ENCODE measurements around the gene NCAM1.

NCAM1 gene

DNA sequence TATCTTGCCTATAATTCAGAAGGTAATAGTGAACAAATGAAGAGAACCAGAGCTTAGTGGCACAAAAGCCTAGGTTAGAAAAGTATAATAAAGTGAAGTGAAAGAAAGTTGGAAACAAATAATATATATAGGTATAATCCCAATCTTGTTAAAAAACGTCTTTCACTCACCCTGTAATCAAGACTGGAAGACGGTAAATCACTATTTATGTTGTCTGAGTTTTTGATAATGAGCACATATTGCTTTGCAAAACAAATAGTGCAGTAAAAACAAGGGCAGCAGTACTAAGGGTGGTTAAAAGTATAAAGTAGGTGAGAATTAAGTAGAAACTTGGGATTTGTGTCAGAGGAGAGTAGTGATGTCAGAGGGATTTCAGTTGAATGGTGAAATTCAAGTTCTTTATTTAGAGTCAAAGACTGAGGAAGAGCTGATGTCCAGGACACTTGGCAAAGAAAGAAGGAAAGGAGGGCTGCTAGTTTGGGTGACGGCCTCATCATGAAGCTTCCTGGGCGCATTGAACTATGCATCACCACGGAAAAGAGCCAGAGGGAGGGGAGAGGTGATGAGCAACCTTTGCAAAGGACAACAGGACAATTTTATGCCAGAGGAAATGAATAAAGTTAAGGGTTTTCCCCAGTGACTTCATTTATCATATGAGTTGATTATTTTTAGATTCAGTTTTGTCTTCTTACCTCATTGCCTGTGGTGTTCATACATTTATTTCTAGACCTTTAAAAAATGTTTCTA, 11.4 kb downstream of the NCAM1 start:
- no peaks in the 10 kb centered on the region for H3K4me1 ChIP-seq (ENCODE audit: control insufficient read depth, insufficient read depth, low read length)
- H3K4me3 ChIP-seq (ENCODE audit: low read length) = no peak overlapping the region
- no peaks in the 10 kb centered on the region for H3K36me3 ChIP-seq (ENCODE audit: control insufficient read depth, insufficient read depth, low read length)
- H3K9me3 ChIP-seq (ENCODE audit: control insufficient read depth, low read length) = no peaks in the 10 kb centered on the region
- H3K27me3 ChIP-seq (ENCODE audit: control insufficient read depth, insufficient read depth, low read length) = no peaks in the 10 kb centered on the region
- no peak overlapping the region for H3K9ac ChIP-seq (ENCODE audit: low read length)

DNA sequence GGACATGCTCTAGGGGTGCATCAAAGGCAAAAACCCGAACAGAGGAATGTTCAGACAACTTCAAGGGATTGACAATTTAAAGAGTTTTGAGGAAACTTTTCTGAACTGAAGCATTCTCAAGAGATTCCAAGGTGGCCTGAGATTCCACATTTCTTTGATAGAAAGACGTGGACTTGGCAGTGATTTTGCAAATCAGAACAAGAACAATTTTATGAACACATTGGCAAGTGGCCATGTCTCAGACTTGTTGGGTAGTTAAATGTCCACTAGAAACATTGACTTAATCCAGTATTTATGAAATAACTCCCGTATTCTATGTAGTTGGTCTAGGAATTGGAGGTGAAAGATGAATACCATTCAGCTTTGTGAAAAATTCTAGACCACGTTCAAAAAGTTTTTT, 13.8 kb downstream of the NCAM1 start:
- Histone ChIP-seq H3K27me3 (ENCODE audit: control insufficient read depth, insufficient read depth, low read length) (no peaks in the 10 kb centered on the region), H3K4me3 (ENCODE audit: low read length) (no peak overlapping the region), H3K4me1 (ENCODE audit: control insufficient read depth, insufficient read depth, low read length) (no peaks in the 10 kb centered on the region), H3K36me3 (ENCODE audit: control insufficient read depth, insufficient read depth, low read length) (no peaks in the 10 kb centered on the region), H3K9ac (ENCODE audit: low read length) (no peak overlapping the region), H3K9me3 (ENCODE audit: control insufficient read depth, low read length) (no peaks in the 10 kb centered on the region)

DNA sequence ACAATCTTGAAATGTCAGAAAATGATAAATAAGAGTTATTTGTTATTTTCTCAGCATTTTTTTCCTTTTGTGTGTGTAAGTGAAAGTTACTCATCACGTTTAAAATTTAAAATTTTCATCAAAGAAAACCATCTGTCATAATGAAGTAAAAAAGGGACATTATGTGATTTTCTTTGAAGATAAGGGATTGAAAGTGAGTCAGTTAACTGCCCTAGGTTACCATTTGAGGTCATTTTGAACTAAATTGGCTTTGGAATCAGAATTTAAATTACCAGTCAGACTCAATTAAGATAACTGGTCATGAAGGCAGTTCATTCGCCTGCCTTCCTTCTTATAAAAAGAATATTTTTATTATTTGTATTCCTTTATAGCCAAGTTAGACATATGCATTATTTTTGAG, 14.3 kb downstream of the NCAM1 start:
- H3K4me3 ChIP-seq (ENCODE audit: low read length) = no peak overlapping the region
- H3K4me1 ChIP-seq (ENCODE audit: control insufficient read depth, insufficient read depth, low read length) = no peaks in the 10 kb centered on the region
- H3K9me3 ChIP-seq (ENCODE audit: control insufficient read depth, low read length) = no peaks in the 10 kb centered on the region
- no peak overlapping the region for H3K9ac ChIP-seq (ENCODE audit: low read length)
- H3K27me3 ChIP-seq (ENCODE audit: control insufficient read depth, insufficient read depth, low read length) = no peaks in the 10 kb centered on the region
- H3K36me3 ChIP-seq (ENCODE audit: control insufficient read depth, insufficient read depth, low read length) = no peaks in the 10 kb centered on the region

DNA sequence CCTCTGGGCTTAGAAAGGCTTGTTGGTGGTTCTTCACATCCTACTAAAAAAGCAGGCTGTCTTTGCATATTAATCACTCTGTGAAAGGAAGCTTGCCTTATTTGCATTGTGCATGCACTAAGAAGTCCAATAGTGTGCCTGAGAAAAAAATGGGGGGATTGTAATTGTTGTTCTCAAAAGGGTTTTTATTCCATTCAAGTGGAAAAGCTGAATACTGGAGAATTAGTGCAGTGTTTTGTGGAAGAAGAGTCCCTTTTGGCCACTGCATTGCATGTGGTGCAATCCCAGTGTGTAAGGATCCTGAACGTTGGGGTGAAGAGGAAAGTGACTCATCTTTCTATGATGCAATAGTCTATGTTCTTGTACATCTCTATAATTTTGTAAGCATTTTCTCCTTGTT, 16.5 kb downstream of the NCAM1 start:
- no peak overlapping the region for H3K9ac ChIP-seq (ENCODE audit: low read length)
- no peaks in the 10 kb centered on the region for H3K27me3 ChIP-seq (ENCODE audit: control insufficient read depth, insufficient read depth, low read length)
- H3K36me3 ChIP-seq (ENCODE audit: control insufficient read depth, insufficient read depth, low read length) = no peaks in the 10 kb centered on the region
- H3K4me3 ChIP-seq (ENCODE audit: low read length) = no peak overlapping the region
- no peaks in the 10 kb centered on the region for H3K9me3 ChIP-seq (ENCODE audit: control insufficient read depth, low read length)
- no peaks in the 10 kb centered on the region for H3K4me1 ChIP-seq (ENCODE audit: control insufficient read depth, insufficient read depth, low read length)

DNA sequence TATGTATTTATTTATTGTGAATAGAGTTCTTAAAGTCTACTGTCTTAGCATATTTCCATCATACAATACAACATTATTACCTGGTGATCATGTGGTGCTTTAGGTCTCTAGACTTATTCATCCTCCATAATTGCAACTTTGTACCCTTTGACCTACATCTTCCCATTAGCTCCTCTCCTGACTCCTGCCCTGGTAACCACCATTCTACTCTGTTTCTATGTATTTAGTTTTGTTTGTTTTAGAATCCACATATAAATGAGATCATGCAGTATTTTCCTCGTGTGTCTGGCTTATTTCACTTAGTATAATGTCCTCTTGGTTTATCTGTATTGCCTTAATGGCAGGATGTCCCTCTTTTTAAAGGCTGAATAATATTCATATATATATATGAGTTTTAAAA, 22.7 kb downstream of the NCAM1 start:
- H3K9me3 ChIP-seq (ENCODE audit: control insufficient read depth, low read length) = no peaks in the 10 kb centered on the region
- no peaks in the 10 kb centered on the region for H3K36me3 ChIP-seq (ENCODE audit: control insufficient read depth, insufficient read depth, low read length)
- H3K27me3 ChIP-seq (ENCODE audit: control insufficient read depth, insufficient read depth, low read length) = no peaks in the 10 kb centered on the region
- H3K4me3 ChIP-seq (ENCODE audit: low read length) = no peak overlapping the region
- H3K9ac ChIP-seq (ENCODE audit: low read length) = no peak overlapping the region
- no peaks in the 10 kb centered on the region for H3K4me1 ChIP-seq (ENCODE audit: control insufficient read depth, insufficient read depth, low read length)

DNA sequence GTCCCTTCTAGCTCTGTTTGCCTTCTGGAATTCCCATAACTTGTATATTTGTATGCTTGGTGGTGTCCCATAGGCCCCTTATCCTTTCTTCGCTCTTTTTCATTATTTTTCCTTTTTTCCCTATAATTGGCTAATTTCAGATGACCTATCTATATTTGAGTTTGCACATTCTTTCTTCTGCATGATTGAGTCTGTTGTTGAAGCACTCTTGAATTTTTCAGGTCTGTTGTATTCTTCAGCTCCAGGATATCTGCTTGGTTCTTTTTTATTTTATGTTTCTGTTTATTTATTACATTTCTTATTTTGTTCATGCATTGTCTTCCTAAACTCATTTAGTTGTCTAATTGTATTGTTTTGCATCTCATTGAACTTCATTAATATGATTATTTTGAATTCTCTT, 28.0 kb downstream of the NCAM1 start:
- Histone ChIP-seq H3K9me3 (ENCODE audit: control insufficient read depth, low read length) (no peaks in the 10 kb centered on the region), H3K4me3 (ENCODE audit: low read length) (no peak overlapping the region), H3K4me1 (ENCODE audit: control insufficient read depth, insufficient read depth, low read length) (no peaks in the 10 kb centered on the region), H3K36me3 (ENCODE audit: control insufficient read depth, insufficient read depth, low read length) (no peaks in the 10 kb centered on the region), H3K27me3 (ENCODE audit: control insufficient read depth, insufficient read depth, low read length) (no peaks in the 10 kb centered on the region), H3K9ac (ENCODE audit: low read length) (no peak overlapping the region)

DNA sequence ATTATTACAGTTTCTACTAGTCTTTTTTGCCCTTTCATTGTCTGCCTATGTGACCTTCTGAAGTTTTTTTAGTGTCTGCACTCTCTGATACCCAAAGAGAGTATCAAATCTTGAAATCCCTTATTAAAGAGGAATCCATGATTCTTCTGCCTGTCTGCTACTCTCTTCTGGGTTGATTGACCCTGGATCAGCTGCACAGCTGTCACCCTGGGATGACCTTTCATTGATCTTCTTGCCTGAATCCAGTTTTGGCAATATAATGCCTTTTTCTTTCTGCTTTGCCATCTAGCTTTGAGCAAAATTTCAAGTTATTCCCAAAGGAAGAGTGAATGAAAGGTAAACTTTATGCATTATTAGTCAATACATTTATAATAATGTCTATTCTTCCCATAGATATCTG, 32.6 kb downstream of the NCAM1 start:
- H3K36me3 ChIP-seq (ENCODE audit: control insufficient read depth, insufficient read depth, low read length) = no peaks in the 10 kb centered on the region
- no peak overlapping the region for H3K9ac ChIP-seq (ENCODE audit: low read length)
- H3K4me1 ChIP-seq (ENCODE audit: control insufficient read depth, insufficient read depth, low read length) = no peaks in the 10 kb centered on the region
- no peak overlapping the region for H3K4me3 ChIP-seq (ENCODE audit: low read length)
- H3K27me3 ChIP-seq (ENCODE audit: control insufficient read depth, insufficient read depth, low read length) = no peaks in the 10 kb centered on the region
- no peaks in the 10 kb centered on the region for H3K9me3 ChIP-seq (ENCODE audit: control insufficient read depth, low read length)

DNA sequence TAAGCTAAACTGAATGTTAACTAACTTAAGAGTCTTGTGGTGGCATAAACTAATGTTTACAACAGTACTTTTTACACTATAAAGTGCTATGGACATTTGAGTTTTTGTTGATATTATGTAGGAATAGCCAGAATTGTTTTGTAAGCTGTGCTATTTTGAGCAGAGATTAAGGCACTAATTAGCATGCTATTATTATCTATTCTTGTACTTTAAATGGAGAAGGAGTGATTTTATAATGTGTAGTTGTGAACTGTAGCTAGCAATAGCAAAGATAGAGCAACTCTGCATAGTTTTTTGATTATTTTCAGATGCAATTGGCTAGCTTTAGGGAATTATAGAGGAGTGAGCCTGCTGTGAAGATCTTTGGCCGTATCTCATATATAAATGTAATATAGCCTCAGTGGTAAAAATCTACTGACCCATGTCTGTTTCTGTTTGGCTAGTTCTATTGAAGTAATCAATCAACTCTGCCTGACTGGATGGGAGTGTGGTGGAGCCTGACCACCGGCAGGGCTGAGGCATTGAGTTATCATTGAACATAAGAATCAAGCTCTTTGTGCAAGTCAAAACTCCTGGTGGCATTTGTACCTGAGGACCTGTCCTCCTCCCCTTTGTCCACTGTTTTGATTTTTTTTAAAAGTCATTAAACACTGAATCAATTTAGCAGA, 34.3 kb downstream of the NCAM1 start:
- H3K9ac ChIP-seq (ENCODE audit: low read length) = no peak overlapping the region
- H3K27me3 ChIP-seq (ENCODE audit: control insufficient read depth, insufficient read depth, low read length) = no peaks in the 10 kb centered on the region
- no peak overlapping the region for H3K4me3 ChIP-seq (ENCODE audit: low read length)
- no peaks in the 10 kb centered on the region for H3K9me3 ChIP-seq (ENCODE audit: control insufficient read depth, low read length)
- H3K4me1 ChIP-seq (ENCODE audit: control insufficient read depth, insufficient read depth, low read length) = no peaks in the 10 kb centered on the region
- no peaks in the 10 kb centered on the region for H3K36me3 ChIP-seq (ENCODE audit: control insufficient read depth, insufficient read depth, low read length)

DNA sequence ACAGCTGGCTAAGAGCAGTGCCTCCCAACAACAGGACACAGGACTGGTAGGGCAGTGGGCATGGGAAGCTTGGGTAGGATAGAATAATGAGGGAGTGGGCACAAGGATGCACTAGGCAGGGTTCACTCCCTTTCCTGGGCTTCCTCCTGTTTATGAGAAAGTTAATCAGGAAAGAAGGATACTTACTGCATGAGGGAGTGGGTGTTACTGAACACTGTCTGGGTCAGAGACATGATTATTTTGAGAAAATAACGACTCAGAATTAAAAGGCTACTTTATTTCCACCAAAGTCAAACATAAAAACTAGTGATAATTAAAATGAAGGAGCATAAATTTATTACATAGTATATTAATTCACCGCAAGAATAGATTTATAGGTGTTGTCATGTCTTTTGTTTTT, 35.8 kb downstream of the NCAM1 start:
- Histone ChIP-seq H3K9ac (ENCODE audit: low read length) (no peak overlapping the region), H3K27me3 (ENCODE audit: control insufficient read depth, insufficient read depth, low read length) (no peaks in the 10 kb centered on the region), H3K4me3 (ENCODE audit: low read length) (no peak overlapping the region), H3K4me1 (ENCODE audit: control insufficient read depth, insufficient read depth, low read length) (no peaks in the 10 kb centered on the region), H3K36me3 (ENCODE audit: control insufficient read depth, insufficient read depth, low read length) (no peaks in the 10 kb centered on the region), H3K9me3 (ENCODE audit: control insufficient read depth, low read length) (no peaks in the 10 kb centered on the region)

DNA sequence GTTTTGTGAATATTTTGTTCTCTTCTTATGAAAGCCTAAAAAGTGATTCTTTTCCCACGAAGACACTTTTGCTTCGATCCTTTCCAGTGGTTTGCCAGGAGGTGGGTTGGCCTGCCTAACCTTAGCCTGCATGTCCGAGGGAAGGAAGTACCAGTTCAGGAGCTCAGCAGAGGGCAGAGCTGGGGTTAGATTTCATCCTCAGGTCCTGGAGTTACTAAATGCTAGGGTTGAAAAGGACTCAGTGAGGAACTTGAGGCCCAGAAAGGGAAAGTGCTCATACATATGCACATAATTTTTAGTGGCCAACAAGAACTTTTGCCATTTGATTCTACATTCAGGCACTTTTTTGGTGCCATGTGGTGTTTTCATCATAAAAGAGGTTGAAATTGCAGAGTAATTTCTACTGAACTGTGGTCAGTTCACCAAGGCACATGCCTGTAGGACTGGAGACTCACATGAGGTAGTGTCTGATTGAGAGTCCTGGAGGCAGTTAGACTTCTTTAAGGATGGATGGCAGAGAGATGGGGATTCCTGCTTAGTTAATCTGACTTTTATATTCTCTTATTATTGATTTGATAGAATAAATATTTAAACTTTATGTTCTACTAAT, 36.7 kb downstream of the NCAM1 start:
- Histone ChIP-seq H3K36me3 (ENCODE audit: control insufficient read depth, insufficient read depth, low read length) (no peaks in the 10 kb centered on the region), H3K9me3 (ENCODE audit: control insufficient read depth, low read length) (no peaks in the 10 kb centered on the region), H3K9ac (ENCODE audit: low read length) (no peak overlapping the region), H3K27me3 (ENCODE audit: control insufficient read depth, insufficient read depth, low read length) (no peaks in the 10 kb centered on the region), H3K4me1 (ENCODE audit: control insufficient read depth, insufficient read depth, low read length) (no peaks in the 10 kb centered on the region), H3K4me3 (ENCODE audit: low read length) (no peak overlapping the region)

DNA sequence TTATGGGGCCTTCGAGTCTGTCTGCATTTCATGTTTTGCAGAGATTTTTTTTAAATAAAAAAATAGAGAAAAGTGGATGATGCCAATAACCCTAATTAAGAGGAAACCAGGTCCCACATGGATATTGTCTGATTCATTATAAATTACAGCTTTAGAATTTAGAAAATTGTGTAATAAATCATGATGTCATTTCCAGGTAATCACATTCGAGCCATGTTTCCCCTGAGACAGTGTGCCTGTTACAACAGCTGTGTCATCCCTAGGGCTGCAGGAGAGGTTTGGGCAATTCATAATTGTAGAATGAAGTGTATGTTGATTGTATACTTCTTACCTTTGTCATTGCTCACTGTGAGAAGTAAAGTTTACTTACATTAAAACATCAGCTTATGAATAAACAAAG, 38.3 kb downstream of the NCAM1 start:
- H3K4me1 ChIP-seq (ENCODE audit: control insufficient read depth, insufficient read depth, low read length) = no peaks in the 10 kb centered on the region
- no peak overlapping the region for H3K9ac ChIP-seq (ENCODE audit: low read length)
- H3K36me3 ChIP-seq (ENCODE audit: control insufficient read depth, insufficient read depth, low read length) = no peaks in the 10 kb centered on the region
- H3K4me3 ChIP-seq (ENCODE audit: low read length) = no peak overlapping the region
- no peaks in the 10 kb centered on the region for H3K9me3 ChIP-seq (ENCODE audit: control insufficient read depth, low read length)
- H3K27me3 ChIP-seq (ENCODE audit: control insufficient read depth, insufficient read depth, low read length) = no peaks in the 10 kb centered on the region

DNA sequence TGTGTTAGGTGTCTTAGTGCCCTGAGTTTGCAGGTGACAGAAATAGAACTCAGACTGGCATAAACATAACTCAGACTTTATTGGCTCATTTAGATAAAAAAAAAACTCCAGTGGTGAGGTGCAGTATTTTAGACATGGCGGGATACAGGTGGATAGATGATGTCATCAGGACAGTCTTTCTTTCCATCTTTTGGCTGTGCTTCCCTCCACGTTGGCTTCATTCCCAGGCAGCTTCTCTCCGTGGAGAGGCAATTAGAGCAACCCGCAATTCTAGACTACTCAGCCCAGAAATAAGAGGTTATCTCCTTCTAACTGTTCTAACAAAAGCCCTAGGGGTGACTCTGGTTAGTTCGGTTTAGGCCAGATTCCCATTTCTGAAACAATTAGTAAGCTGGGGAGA, 40.5 kb downstream of the NCAM1 start:
- H3K4me1 ChIP-seq (ENCODE audit: control insufficient read depth, insufficient read depth, low read length) = no peaks in the 10 kb centered on the region
- no peaks in the 10 kb centered on the region for H3K36me3 ChIP-seq (ENCODE audit: control insufficient read depth, insufficient read depth, low read length)
- H3K27me3 ChIP-seq (ENCODE audit: control insufficient read depth, insufficient read depth, low read length) = no peaks in the 10 kb centered on the region

More for the DNA sequence above, 40.5 kb downstream of the NCAM1 start:
- Histone ChIP-seq H3K9ac (ENCODE audit: low read length) (no peak overlapping the region), H3K9me3 (ENCODE audit: control insufficient read depth, low read length) (no peaks in the 10 kb centered on the region), H3K4me3 (ENCODE audit: low read length) (no peak overlapping the region)

Measured in mucosa of stomach (tissue), 1 donor.